SKM-1 (cell line): ENCODE measurements around the gene PLBD1.

ENCODE experiments used
- DNase-seq: peaks from one replicate; lab custom pipeline; 2025; ENCODE audit not compliant: unreplicated experiment; lab: John Stamatoyannopoulos, UW

Gene PLBD1, protein sequence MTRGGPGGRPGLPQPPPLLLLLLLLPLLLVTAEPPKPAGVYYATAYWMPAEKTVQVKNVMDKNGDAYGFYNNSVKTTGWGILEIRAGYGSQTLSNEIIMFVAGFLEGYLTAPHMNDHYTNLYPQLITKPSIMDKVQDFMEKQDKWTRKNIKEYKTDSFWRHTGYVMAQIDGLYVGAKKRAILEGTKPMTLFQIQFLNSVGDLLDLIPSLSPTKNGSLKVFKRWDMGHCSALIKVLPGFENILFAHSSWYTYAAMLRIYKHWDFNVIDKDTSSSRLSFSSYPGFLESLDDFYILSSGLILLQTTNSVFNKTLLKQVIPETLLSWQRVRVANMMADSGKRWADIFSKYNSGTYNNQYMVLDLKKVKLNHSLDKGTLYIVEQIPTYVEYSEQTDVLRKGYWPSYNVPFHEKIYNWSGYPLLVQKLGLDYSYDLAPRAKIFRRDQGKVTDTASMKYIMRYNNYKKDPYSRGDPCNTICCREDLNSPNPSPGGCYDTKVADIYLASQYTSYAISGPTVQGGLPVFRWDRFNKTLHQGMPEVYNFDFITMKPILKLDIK

DNA sequence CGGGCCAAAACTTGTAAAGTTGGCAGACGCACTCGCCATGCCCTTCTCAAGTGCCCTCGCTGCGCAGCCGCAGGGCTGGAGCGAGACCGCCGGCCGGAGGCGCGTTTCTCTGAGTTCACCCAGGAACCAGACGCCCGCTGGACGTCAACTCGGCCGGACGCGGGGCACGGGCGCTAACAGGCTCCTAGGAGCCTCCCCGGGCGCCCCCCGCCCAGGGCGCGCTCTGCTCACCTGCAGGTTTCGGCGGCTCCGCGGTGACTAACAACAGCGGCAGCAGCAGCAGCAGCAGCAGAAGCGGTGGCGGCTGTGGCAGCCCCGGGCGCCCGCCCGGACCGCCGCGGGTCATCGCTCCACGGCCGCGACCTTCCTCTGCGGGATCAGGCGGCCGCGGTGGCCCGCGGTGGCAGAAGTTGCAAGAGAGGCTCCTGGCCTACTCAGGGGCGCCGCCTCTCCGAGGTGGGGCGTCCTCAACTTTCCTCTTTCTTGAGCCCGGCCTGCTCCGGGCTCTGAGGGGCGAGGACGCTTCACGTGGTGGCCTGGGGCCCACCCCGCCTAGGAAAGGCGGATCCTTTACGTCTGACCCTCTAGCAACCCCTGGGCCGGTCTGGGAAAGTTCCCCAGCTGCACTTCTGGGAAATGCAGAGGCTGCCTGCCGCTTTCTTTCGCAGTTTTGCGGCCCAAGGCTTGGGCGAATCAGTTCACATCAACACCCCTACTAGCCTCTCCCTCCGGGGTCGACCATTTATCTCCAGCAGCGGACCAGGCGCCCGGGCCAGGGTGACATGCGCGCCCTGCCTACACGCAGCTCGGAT lies at the start of gene PLBD1:
Gene PLBD1, minus strand, starts transcription at position 533 of the 812 bp plus-strand sequence. Its CDS starts 187 bp downstream, at position 346.
- no peak for DNase-seq

DNA sequence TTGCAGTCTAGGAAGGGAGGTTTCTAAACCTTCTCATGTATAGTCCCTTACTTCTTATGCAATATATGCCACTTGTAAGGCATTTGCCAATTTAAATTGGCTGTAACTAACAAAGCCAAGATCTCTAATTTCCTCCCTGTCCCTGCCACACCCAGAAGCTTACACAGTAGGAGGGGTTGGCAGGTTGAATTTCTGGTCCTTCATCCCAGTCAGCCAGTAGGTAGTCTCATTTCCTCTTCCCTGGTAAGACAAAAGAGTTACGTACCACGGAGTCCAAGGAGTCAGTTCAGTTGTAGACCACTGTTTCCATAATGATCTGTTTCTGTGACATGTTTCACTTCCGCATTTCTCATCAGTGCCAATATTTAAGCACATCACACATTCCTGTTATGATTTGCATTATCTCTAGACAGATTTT lies 47.0 kb upstream of the PLBD1 start:
- DNase-seq: peak; percentile 12

DNA sequence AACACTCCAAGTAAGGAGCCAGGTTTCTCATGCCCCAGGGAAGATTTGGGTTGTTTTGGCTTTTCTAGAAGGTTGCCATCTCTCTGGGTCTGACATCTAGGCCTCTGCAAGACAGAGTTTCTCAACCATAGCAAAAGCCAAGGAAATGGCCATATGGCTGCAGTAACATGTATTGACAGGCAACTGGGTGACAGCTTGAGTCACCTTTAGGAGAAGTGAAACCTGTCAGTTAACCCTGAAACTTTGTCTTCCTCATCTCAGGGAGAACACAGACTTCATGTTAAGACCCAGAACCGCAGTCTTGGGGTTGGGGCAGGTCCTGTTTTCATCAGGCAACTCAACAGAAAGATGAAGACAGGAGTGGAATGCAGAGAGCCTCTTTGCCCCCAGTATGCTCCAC lies 46.0 kb upstream of the PLBD1 start:
- no peak for DNase-seq

DNA sequence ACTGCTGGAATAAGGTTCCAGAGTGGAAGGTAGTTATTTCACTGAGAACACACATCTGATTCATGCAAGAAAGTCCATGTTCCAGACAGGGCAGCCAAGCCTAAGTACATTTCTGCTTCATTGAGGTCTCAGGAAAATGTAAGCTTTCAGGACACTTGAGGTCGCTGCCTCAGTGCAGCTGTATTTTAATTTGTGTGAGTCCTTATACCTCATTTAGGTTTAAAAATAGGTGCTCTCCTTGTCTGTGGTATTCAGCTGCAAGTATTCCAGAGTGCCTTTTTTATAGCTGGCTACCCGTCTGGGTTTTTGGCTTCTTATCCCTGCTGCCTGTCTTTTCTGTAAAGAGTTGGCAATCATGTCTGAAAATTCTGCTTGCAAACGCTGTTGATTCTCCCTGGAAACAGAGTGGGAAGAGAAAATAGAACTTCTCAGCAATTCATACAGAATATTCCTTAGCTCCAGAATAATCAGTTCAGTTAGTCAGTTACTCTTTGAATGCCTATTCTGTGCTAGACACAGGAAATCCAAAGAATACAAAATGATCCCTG lies 45.3 kb upstream of the PLBD1 start:
- no peak for DNase-seq

DNA sequence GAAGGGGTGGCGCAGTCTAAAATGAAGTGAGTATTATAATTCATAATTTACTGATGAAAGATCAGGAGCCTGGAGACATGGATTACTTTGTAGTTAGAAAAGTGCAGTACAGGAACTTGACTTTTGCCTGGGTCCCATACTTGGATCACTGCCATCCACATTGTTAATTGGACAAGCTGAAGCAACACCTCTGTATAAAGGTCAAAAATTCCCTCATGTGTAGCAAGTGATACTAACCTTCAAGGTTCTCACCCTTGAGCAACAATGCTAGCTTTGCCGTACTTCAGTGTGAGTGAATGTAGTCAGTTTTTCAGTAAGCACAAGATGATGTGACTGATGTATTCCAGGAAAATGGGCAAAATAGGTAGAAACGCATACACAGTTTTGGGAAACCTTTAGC lies 44.6 kb upstream of the PLBD1 start:
- DNase-seq: no peak

DNA sequence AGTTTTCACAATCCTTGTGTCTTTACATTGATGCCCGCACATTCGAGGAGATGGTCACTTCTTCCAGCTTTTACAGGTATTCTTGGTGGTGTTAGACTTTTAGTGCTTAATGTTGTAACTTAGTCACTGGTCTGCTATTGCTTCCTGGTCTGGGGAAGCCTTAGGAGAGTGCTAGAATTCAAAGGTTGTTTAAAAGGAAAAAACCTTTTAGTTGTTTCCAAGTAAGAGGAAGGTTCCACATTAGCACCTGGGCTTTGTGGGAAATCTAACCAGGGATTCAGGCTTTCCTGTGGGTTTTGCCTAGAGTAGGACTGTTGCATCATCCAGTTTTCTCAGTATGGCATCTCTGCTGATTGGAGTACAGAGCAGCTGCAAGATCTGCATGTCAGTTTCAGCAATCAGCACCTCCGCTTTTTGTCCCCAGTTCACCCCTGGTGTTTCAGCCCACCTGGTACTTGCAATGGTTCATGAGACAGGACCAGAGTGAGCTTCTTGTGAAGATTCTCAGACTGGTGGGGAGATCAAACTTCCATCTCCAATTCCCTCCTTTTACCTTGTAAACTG lies 44.0 kb upstream of the PLBD1 start:
- no peak for DNase-seq

DNA sequence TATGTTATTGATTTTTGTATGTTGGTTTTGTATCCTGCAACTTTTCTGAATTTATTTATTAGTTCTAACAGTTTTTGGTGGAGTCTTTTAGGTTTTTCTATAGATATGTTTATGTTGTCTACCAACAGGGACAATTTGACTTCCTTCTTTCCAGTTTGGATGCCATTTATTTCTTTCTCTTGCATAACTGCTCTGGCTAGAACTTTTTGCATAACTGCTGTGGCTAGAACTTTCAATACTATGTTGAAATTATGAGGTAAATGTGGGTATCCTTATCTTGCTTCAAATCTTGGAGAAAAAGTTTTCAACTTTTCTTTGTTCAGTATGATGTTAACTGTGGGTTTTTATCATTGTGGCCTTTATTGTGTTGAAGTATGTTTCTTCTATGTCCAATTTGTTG lies 39.9 kb upstream of the PLBD1 start:
- peak; percentile 52 for DNase-seq

DNA sequence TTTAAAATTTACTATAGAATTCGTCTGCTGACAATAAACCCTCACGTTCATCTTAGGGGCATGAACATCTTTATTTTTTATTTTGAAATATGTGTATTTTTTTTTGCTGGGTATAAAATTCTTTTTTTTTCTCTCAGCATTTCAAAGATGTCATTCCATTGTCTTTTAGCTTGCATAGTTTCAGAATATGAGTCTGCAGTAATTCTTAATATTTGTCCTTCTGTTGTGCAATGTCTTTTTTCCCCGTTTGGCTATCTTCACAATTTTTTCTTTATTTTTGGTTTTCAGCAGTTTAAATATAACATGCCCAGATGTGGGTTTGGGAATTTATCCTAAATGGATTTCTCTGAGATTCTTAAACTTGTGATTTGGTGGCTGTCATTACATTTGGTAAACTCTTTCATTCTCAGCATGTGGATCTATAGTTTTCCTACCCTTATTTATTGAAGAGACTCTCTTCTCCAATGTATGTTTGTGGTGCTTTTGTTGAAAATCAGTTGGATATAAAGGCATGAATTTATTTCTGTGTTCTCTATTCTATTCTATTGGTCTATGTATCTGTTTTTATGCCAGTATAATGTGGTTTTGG lies 37.8 kb upstream of the PLBD1 start:
- DNase-seq: no peak

DNA sequence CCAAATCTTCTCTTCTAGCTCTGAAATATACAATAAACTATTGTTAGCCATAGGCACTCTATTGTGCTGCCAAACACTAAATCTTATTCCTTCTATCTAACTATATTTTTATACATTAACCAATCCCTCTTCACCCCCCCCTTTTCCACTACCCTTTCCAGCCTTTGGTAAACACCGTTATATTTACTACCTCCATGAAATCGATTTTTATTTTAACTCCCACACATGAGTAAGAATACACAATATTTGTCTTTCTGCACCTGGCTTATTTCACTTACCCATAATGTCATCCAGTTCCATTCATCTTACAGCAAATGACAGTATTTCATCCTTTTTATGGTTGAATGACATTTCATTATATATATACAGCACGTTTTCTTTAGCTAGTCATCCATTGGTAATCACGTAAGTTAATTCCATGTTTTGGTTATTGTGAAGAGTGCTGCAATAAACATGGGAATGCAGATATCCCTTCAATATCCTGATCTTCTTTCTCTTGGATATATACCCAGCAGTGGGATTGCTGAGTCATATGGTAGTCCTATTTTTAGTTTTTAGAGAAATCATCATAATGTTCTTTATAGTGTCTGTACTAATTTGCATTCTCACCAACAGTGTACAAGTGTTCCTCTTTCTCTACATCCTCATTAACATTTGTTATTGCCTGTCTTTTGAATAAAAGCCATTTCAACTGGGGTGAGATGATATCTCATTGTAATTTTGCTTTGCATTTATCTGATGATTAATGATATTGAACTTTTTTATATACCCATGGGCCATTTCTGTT lies 34.2 kb upstream of the PLBD1 start:
- DNase-seq: no peak

DNA sequence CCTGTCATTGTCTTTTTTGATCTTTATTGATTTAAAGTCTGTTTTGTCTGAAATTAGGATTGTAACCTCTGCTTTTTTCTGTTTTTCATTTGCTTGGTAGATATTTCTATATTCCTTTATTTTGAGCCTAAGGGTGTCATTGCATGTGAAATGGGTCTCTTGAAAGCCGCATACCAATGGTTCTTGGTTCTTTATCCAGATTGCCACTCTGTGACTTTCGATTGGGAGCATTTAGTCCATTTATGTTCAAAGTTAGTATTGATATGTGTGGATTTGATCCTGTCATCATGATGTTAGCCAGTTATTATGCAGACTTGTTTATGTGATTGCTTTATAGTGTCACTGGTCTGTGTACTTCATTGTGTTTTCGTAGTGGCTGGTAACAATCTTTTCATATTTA lies 29.8 kb upstream of the PLBD1 start:
- no peak for DNase-seq

DNA sequence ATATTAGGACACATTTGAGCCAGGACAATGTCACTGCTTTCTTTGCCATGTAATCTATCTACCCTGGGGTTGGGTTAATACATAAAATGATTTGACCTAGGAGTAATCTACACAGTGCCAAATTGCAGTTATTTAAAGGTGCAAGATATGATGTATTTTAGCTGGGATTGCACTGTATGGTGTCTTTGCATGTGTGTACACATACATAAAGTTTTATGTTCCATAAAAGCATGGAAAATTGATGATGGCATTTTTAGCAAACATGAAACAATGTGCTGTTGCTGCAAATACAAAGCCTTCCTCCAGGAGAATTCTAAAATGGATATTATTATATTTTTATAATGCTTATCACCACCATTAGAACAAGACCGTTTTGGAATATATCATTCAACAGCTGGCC lies 24.0 kb upstream of the PLBD1 start:
- no peak for DNase-seq

DNA sequence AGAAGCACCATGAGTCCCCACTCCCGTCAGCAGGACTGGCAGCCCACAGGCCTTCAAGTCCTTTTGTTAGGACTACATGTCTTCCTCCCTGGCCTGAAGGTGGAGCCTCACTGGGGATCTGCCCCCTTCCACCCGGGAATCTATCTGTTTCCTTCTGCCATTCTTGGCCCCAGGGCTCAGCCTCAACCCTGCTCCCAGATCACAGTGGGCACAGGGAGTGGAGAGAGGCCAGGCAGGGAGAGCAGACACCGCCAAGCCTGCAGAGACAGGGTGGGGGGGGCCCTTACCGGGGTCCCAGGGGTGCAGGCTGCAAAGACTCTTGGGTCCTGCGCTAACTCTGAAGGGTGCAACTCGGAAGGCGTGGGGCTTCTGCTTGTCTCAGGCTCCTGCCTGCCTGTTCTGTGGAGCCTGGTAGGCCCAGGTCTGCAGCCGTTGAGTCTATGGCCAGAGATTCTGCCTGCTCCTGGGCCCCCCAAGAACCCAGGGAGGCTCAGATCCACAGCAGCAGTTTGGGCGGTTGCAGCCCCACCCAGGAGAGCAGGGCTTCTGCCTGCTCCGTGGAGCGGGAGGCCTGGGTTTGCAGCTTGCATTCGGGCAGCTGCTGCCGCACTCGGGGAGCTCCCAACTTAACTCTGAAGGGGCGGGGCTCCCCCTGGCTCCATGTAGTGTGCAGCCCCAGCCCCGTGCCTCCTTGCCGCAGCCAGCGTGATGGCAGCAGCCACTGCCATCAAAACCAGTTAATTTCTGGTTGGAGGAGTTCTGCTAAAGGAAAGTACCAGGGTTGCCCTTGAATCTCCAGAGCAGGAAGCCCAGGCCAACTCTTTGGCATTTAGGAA lies 21.7 kb upstream of the PLBD1 start:
- DNase-seq: no peak

DNA sequence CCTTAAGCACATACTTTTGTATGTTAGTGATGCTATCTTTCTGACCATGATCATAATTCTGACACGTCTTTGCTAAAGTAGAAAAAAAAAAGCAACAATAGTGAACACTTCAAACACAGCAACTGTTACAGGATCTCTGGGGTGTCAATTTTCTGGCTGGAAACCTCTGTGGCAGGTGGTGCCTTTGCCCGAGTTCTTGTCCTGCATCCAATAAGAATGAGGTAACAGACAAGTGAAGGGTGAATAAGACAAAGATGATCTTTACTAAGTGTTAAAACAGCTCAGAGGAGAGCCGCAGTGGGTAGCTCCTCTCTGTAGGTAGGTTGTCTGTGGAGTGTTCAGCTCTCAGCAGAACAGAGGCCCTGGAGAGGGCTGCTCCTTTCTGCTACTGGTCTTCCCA lies 20.9 kb upstream of the PLBD1 start:
- no peak for DNase-seq

DNA sequence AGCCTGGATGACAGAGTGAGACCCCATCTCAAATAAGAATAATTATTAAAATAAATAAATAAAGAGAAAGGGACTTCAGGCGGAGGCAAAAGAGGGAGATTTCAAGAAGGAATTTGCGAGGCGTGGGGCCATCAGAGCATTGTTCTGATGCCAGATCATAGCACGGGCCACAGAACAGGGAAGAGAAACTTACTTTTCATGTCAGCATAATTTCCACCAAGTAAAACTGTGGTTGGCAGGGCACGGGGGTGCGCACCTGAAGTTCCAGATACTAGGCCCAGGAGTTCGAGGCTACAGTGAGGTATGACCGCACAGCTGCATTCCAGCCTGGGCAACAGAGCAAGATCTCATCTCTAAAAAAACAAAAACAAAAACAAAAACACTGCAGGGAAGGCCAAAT lies 11.0 kb upstream of the PLBD1 start:
- DNase-seq: no peak

DNA sequence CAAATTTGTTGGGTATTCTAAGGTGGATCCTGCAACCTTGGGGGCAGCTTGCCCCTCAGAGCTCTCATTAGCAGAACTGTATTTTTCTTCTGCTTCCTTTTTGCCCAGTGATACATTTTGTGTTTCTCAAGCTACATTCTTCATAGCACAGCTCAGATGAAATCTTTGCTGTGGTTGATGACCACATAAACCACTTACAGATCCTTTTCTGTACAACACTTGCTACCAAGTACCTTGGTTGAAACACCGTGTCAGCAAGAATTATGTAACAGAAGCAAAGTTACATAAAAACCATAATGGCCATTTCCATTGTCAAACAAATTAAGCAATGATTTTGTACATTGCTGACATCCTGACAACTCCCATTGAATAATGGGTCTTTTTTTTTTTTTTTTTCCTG lies 9.7 kb upstream of the PLBD1 start:
- DNase-seq: no peak

DNA sequence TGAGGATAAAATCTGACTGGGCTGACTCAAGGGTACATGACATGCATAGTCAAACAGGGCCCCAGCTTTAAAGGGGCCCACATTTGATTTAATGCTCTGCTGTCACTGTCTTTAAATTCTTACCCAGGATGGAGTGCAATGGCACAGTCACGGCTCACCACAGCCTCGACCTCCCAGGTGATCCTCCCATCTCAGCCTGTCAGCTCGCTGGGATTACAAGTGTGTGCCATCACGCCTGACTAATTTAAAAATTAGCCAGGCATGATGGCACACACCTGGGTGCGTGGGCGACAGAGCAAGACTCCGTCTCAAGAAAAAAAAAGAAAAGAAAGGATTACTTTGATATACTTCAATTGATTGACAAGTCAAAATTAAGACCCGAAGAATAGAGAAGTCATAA lies 9.2 kb upstream of the PLBD1 start:
- no peak for DNase-seq

DNA sequence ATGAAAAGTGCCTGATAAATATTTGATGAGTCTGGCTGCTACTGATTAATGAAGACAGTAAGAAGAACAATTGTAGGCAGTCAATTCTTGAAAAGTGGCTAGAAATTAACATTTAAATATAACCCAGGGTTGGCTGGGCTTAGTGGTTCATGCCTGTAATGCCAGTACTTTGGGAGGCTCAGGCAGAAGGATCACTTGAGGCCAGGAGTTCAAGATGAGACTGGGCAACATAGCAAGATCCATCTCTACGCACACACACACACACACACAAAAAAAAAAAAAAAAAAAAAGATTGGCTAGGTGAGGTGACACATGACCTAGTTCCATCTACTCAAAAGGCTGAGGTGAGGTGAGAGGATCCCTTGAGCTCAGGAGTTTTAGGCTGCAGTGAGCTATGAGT lies 7.9 kb upstream of the PLBD1 start:
- no peak for DNase-seq

DNA sequence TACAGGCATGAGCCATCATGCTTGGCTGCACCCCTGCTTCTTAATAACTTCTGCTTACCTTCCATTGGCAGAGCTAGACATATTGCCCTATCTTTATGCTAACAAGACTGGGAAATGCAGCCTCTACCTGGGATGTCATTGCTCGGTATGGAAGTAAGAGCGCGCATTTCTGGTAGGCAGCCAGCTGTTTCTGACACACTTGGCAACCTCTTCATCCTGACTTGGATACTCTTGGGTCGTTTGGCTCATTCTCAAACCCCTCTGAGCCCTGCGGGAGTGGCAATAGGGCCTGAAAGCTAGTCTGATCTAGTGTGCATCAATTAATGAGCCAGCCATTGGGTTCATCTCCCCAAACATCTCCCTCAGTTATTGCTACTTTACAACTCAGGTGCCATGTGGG lies 5.4 kb upstream of the PLBD1 start:
- no peak for DNase-seq

DNA sequence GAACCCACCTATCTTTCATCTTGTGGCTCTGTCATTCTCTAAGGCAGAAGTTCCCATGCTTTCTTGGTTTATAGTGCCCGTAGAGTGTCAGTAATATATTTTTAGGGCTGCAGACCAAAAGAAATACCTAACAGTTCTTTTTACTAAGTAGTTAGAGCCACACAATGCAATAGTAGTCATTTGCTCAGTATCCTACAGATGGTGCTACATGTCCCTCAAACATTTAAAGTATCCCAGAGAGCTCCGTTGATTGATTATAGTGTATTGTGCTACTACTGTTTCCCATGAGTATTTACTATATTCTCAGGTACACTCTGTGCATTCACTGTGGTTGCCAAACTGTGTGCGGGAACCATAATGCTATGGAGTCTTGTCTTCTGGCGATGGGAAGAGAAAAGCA lies 4.7 kb upstream of the PLBD1 start:
- no peak for DNase-seq
